ENCODE results near the gene B3GNT8. TPM values are rescaled to one million over a fixed set of nuclear protein-coding genes. Genes with fewer than 3 reads are reported as not detected.
"Not testable (repeated sequence)": the region's sequence is repeated elsewhere in the genome, so short reads cannot be mapped to it uniquely, and the experiment has no call there.

The B3GNT8 gene
- total RNA-seq, 1 experiment from 2014 or later: not detected

DNA sequence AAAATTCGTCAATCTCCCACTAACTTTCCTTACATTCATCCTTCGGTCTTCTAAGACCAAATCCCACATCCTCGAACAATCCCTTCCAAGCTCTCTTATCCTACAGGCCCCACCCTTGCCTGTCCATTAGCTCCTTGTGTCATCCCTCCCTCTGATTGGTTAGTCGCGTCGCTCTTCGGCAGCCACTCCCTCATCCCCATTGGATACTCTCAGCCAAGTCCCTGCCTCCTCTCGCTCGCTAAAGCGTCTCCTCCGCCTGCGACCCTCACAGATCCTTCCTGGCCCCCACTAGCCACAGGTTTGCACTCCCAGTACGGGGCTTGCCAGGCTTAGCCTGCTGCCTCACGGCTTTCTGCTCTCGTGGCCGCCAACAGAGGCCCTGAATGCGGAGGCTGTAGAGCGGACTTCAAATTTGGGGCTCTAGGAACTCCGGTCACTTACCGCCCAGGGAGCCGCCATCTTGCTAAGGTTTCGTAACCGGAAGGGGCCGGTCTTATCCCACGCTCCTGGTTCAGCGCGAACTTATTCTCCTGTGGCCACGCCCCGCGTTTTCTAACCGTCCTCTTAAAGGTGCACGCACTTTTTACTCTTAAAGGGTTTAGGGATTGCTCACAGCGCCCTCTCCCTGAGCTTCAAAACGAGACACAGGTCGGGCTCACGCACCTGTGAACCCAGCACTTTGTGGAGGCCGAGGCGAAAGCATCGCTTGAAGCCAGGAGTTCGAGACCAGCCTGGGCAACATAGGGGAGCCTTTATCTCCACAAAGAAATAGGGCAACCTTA is 12.5 kb upstream of the B3GNT8 start, which contains the start of gene DMAC2:
Gene DMAC2, minus strand, starts transcription at position 472 of the 782 bp plus-strand sequence. Its CDS starts 13 bp downstream, at position 459.
- peak; percentile 100 for DNase-seq (ENCODE audit: low spot score)
- in situ Hi-C loops (cut with HindIII; ENCODE audit: low sequenced_read_pairs): no loop called here

GRCh38 chr19:41437944-41438574 is 10.9 kb upstream of the B3GNT8 start:
- in situ Hi-C loops (cut with HindIII; ENCODE audit: low sequenced_read_pairs): no loop called here
- no peak for DNase-seq (ENCODE audit: low spot score)

GRCh38 chr19:41436674-41436951 is 9.4 kb upstream of the B3GNT8 start:
- in situ Hi-C loops (cut with HindIII; ENCODE audit: low sequenced_read_pairs): no loop called here
- DNase-seq (ENCODE audit: low spot score): no peak

GRCh38 chr19:41435936-41436673 is 8.9 kb upstream of the B3GNT8 start:
- no peak for DNase-seq (ENCODE audit: low spot score)
- in situ Hi-C loops (cut with HindIII; ENCODE audit: low sequenced_read_pairs): no loop called here

DNA sequence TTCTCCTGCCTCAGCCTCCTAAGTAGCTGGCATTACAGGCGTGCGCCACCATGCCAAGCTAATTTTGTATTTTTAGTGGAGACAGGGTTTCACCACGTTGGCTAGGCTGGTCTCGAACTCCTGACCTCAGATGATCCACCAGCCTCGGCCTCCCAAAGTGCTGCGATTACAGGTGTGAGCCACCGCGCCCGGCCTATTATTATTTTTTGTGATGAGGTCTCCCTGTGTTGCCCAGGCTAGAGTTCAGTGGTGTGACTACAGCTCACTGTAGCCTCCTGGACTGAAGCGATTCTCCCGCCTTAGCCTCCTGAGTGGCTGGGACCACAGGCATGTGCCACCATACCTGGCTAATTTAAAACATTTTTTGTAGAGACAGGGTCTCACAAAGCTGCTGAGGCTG is 8.2 kb upstream of the B3GNT8 start:
- in situ Hi-C loops (cut with HindIII; ENCODE audit: low sequenced_read_pairs); DNase-seq (ENCODE audit: low spot score): not testable (repeated sequence)

GRCh38 chr19:41434450-41434849 is 7.3 kb upstream of the B3GNT8 start:
- in situ Hi-C loops (cut with HindIII; ENCODE audit: low sequenced_read_pairs): no loop called here
- no peak for DNase-seq (ENCODE audit: low spot score)

GRCh38 chr19:41433171-41433570 is 6.0 kb upstream of the B3GNT8 start:
- in situ Hi-C loops (cut with HindIII; ENCODE audit: low sequenced_read_pairs): no loop called here
- no peak for DNase-seq (ENCODE audit: low spot score)

DNA sequence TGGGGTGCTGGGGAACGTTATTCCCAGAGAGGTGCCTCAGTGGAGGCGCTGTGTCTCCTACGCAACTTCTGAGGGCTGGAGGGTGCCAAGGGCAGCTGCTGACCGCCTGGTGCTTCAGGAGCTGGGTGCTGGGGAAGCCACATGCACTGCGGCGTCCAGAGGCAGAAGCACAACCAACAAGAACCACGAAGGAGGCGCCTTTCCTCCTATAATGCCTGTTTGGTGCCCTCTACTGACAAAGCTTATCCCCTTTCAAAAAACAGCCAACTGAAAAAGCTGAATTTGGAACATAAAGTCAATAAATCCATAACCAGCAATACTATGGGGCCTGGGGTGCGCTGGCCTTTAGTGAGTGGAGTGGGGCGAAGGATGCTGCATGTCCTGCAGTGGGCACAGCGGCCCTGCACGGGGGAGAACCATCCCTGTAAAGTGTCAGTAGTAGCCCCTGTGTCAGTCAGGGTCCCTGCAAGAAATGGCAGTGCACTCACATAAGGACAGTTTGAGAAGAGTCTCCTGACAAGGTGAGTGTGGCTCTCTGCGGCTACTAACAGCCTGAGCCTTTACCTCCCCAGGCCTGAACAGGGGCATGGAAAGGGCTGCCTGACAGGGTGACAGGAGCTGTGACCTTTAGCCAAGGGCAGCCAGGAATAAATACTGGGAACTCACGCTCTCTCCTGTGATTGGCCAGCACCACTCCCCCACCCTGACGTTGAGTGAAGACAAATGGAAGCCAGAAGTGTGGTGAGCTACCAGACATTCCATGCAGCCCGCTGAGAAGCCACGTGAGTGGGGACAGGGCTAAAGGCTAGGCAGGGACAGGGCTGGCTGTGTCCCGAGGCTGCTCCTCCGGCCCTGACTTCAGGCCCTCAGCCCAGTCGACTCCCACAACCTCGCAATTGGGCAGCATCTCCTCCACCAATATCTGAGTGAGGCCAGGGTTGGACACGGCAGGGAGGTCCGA is 4.5 kb upstream of the B3GNT8 start:
- in situ Hi-C loops (cut with HindIII; ENCODE audit: low sequenced_read_pairs): no loop called here
- peak; percentile 17 for DNase-seq (ENCODE audit: low spot score)

DNA sequence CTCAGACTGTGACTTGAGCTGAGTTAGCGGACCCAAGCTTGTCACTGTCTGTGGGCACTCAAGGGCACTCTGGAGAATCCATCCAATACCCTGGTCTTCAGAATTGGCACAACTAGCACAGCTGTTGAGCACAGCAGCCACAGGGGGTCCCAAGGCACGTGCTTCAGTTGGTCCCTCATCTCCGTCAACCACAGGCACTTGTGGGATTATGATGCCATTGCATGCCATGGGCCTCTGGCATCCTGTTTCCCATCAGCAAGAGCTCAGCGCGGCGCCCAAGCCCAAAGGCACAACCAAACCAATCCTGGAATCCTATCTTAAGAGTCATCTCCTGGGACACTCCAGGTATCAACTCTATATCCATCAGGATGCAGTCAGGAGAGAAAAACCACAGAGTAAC is 3.7 kb upstream of the B3GNT8 start:
- no peak for DNase-seq (ENCODE audit: low spot score)

GRCh38 chr19:41428481-41428859 is 1.3 kb upstream of the B3GNT8 start:
- no peak for DNase-seq (ENCODE audit: low spot score)
- in situ Hi-C loops (cut with HindIII; ENCODE audit: low sequenced_read_pairs): no loop called here

More for the DNA sequence above, 3.7 kb upstream of the B3GNT8 start:
- in situ Hi-C loops (cut with HindIII; ENCODE audit: low sequenced_read_pairs): no loop called here

DNA sequence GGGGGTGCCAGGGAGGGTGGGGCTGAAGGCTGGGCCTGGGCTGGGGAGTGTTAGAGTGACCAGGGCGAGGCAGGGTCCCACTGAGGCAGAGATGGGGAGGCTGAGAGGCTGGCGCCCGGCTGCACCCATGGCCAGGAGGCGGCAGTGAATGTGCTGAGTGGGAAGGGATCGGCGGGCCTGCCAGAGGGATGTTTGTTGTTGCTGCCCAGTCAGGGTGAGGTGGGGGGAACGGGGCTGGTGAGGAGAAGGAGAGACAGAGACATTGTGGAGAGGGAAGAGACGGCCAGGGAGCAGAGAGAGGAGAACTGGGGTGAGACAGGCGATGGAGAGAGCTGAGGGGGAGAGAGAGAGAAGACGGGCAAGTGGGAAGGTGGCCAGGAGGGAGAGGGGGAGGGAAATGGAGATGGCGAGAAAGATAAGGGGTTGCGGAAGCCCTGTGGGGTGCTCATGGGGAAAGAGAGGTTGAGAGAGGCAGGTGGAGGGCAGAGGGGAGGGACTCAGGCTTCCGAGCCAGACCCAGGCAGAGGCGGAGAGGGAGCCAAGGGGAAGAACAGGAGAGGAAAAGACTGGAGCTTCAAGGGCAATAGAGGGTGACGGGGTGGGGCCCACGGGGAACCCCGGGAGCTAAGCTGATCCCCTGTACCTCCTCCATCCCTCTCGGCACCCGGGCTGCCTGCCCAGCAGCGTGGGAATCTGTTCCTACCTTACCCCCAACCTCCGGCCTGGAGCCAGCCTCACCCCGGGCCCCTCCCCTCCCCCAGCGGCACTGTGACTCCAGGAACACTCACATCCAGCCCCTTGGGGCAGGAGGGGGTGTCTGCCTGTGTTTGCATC is 690 bp upstream of the B3GNT8 start:
- in situ Hi-C loops (cut with HindIII; ENCODE audit: low sequenced_read_pairs): no loop called here
- DNase-seq (ENCODE audit: low spot score): peak; percentile 30

GRCh38 chr19:41426116-41426841 is 895 bp downstream of the B3GNT8 start:
- no peak for DNase-seq (ENCODE audit: low spot score)
- in situ Hi-C loops (cut with HindIII; ENCODE audit: low sequenced_read_pairs): no loop called here

DNA sequence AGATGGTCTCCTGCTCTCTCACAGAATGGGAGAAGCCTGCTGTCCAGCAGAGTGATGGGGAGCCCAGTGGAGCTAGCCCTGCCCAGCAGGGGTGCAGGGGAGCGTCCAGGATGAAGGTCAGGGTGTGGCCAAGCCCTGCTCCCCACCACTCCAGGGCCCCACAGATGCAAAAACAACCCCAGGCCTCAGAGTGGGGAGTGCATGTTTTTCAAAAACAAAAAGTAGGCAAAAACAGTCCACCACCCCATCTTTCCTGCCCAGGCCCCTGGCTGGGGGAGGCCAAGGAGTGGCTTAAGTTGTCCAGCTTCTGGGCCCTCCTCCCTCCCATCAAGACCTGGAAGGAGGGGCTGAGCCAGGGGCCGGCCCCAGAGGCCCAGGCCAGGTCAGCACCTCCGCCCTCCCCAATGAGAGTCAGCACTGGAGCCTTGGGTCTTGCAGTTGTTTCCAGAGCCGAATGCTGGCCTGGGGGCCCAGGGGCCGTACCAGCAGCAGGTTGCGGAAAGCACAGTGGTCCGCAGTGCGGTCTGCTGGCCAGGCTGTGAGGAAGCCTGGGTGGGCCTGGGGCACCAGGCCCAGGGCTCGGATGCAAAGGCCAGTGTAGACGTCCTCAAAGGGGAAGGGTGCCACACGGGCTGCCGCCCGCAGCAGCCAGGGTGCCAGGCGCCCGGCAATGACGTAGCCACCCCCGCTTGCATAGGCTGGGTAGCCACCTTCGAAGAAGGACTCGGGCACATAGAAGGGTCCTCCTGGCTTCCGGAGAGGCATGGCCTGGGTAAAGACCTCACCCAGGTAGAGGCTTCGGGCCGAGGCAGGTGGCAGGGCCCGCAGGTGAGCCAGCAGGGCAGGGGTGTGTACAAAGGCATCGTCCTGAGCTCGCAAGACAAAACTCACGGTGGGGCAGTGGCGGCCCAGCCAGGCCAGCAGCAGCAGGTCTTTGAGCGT is 1.7 kb downstream of the B3GNT8 start:
- in situ Hi-C loops (cut with HindIII; ENCODE audit: low sequenced_read_pairs): no loop called here

GRCh38 chr19:41424335-41425173 is 2.6 kb downstream of the B3GNT8 start:
- in situ Hi-C loops (cut with HindIII; ENCODE audit: low sequenced_read_pairs): no loop called here
- DNase-seq (ENCODE audit: low spot score): no peak

More for the DNA sequence above, 1.7 kb downstream of the B3GNT8 start:
- DNase-seq (ENCODE audit: low spot score): no peak

DNA sequence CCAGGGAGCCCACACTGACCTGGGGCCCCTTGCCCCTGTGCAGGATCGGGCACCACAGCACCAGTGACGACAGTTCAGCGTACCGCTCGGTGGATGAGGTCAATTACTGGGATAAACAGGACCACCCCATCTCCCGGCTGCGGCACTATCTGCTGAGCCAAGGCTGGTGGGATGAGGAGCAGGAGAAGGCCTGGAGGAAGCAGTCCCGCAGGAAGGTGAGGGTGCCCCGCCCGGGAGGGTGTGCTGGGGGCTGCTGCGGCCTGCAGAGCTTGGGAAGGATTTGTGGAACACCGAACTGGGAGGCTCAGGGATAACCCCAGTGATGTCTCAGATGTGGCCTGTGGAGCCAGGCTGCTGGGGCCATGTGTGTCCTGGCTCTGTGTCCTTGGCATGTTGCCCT is 4.2 kb downstream of the B3GNT8 start:
- in situ Hi-C loops (cut with HindIII; ENCODE audit: low sequenced_read_pairs): no loop called here
- no peak for DNase-seq (ENCODE audit: low spot score)

GRCh38 chr19:41422456-41422855 is 4.7 kb downstream of the B3GNT8 start:
- no peak for DNase-seq (ENCODE audit: low spot score)

More at GRCh38 chr19:41422456-41422855, 4.7 kb downstream of the B3GNT8 start:
- in situ Hi-C loops (cut with HindIII; ENCODE audit: low sequenced_read_pairs): no loop called here

Measured in G401 (cell line).